K562 treated with DMSO at 1 percent for 4 hours (cell line): ENCODE data around the gene KLK7. TPM values are rescaled to one million over a fixed set of nuclear protein-coding genes. Genes with fewer than 3 reads are reported as not detected.

Experiments used
- total RNA-seq: library from RNA; unstranded; fragments of 300-600 nt; gene quantifications from 2 replicates; pipeline ENCODE4 v1.2.3, GENCODE V29; 2022; ENCODE audit not compliant: insufficient read depth

The KLK7 gene
- not detected in 2 replicates for total RNA-seq

DNA sequence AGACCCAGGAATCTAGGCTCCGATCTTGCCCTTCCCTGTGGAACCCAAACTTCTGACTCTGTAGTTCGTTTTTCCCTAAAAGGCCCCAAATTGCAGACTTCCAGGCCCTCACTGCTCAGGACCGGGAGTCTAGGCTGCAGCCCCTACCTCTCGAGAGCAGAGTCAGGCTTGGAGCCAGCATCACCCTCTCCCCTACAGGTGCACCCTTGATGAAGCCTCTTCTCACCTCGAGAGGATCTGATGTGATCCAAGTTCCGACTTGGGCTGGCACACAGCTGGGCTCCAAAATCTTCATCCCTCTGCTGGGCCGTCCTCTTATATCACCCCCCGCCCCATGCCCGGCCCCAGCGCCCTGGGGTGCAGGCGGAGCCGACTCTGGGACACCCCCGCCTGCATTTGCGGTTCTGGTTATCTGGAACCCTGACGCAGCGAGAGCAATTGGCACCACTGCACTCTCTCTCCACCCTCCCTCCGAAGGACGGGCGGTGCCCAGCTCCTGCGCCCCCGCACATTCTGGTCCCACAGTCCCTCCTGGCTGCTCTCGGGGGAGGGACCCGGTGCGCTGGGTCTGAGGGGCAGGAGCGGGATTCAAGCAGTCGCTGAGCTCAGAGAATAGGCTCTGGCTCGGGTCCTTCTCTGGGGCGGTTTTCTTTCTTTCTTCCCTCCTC, at the start of gene KLK7:
KLK7 (minus strand) TSS at position 293 of the 668 bp plus-strand sequence. CDS start 1,518 bp downstream, outside the sequence.

DNA sequence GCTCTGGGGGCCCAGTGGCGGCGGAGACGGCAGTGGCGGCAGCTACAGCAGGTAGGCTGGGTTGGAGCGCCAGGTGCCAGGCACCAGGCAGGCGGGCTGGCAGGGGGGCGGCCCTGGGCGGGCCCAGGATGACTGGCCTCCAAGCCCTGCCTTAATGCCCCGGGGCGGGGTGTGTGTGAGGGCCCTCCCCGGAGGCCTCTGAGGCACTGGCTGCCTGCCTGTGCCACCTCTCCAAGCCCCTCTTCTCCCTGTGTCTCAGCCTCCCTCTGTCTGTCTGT, 42.8 kb upstream of the KLK7 start, which contains the start of gene KLK11:
KLK11 (minus strand) TSS at position 63 of the 278 bp plus-strand sequence. CDS start 985 bp downstream, outside the sequence.

DNA sequence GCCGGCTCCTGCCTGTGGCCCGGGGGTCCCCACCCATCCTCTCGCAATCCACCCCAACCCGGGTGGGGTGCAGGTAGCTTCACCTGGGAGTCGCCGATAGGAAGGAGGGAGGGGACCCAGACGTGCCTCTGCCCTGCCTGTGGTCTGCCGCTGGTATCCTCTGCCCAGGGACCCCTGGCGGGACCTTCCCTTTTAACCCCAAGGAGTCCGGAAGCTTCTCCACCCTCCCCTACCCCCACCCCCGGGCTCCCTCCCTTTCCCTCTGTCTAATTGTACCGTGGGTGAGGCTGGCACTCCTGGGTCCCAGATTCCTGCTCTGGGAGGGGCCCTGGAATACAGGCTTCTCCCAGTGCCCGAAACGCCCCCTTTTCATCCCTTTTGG, 35.8 kb upstream of the KLK7 start, which contains the start of gene KLK10:
KLK10 (minus strand) TSS at position 166 of the 382 bp plus-strand sequence. CDS start 579 bp downstream, outside the sequence.

DNA sequence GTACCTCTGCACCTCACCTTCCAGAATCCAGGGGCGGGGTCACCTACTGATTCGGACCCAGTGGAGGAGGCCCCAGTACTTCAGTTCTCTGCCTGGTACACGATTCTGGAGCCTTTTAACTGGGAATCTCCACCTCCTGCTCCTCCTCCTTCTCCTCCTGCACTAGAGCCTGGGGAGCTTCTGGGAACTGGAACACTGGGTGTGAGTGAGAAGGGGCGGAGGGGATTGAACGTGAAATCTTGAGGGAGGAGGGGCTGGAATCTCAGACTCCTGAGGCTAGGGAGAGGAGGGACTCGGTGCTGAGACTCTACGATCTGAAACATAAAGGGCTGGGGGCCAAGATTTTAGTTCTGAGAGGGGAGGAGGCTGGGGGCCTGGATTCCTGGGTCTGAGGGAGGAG, 17.8 kb upstream of the KLK7 start, which contains the start of gene KLK8:
KLK8 (minus strand) TSS at position 90 of the 400 bp plus-strand sequence. CDS start 437 bp downstream, outside the sequence.

DNA sequence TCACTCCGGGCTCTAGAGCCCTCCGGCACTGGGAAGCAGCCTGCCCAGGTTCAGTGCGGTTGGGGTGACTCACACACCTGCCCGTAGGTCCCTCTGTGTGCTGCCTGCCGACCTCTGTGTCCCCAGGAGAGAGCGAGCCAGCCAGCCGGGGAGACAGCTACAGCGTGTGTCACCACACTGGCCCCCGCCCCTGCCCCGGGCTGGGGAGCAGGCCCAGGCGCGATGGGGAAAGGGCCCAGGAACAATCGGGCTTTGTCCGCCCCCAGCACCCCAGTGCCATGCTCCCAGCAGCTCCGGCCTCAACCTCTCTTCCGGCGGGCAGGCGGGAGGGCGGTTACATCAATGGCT, 14.3 kb downstream of the KLK7 start, which contains the start of gene KLK6:
KLK6 (minus strand) TSS at position 179 of the 348 bp plus-strand sequence. CDS start 1,487 bp downstream, outside the sequence.

DNA sequence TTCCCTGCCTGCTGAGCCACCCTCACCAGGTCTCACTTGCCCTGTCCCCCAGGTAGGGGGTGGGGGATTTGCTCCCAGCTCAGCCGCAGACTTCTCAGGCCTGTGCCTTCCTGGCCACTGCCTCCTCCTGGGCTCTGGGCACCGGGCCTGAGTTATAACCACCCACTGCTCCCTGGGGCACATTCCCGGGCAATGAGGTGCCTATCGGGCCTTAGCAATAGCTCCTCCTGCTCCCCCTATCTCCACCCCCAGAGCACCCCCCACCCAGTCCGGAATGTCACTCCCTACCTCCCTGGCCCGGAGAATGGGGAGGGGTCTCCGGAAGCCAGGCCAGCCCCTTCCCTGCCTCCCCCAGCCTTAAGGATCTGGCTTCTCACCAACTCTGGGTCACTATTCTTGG, 30.8 kb downstream of the KLK7 start, which contains the start of gene KLK5:
KLK5 (minus strand) TSS at position 129 of the 400 bp plus-strand sequence. CDS start 381 bp downstream, outside the sequence.

Other genes with a start within 250 kb of the KLK7 start
- gene GPR32, start 213.5 kb downstream of the KLK7 start, total RNA-seq = not detected in 2 replicates
- gene ACP4, start 193.5 kb downstream of the KLK7 start, total RNA-seq = not detected in 2 replicates
- 26.3 and 28.8 TPM in 2 replicates for gene KLK1, start 160.1 kb downstream of the KLK7 start, total RNA-seq
- gene KLK15, start 150.3 kb downstream of the KLK7 start, total RNA-seq = not detected in 2 replicates
- not detected in 2 replicates for gene KLK3, start 129.0 kb downstream of the KLK7 start, total RNA-seq
- gene KLK2, start 110.5 kb downstream of the KLK7 start, total RNA-seq = not detected in 2 replicates
- gene KLK4, start 72.5 kb downstream of the KLK7 start, total RNA-seq = not detected in 2 replicates
- gene KLK5, start 30.9 kb downstream of the KLK7 start, total RNA-seq = not detected in 2 replicates
- gene KLK6, start 14.3 kb downstream of the KLK7 start, total RNA-seq = not detected in 2 replicates
- not detected in 2 replicates for gene KLK8, start 17.7 kb upstream of the KLK7 start, total RNA-seq
- not detected in 2 replicates for gene KLK10, start 35.8 kb upstream of the KLK7 start, total RNA-seq
- gene KLK11, start 42.7 kb upstream of the KLK7 start, total RNA-seq = not detected in 2 replicates
- gene KLK12, start 51.1 kb upstream of the KLK7 start, total RNA-seq = not detected in 2 replicates
- 2.8 TPM in 1 of 2 replicates, not detected in the other for gene KLK13, start 81.2 kb upstream of the KLK7 start, total RNA-seq
- gene KLK14, start 99.0 kb upstream of the KLK7 start, total RNA-seq = not detected in 2 replicates
- gene CTU1, start 124.5 kb upstream of the KLK7 start, total RNA-seq = 13.2 and 13.3 TPM in 2 replicates
- 0.52 TPM in 1 of 2 replicates, not detected in the other for gene SIGLEC9, start 141.0 kb upstream of the KLK7 start, total RNA-seq
- 0.48 TPM in 1 of 2 replicates, not detected in the other for gene SIGLEC7, start 158.4 kb upstream of the KLK7 start, total RNA-seq
- 58.9 and 71.8 TPM in 2 replicates for gene CD33, start 241.2 kb upstream of the KLK7 start, total RNA-seq